ENCODE data around the gene S100A7.
"Not testable (repeated sequence)": the region's sequence is repeated elsewhere in the genome, so short reads cannot be mapped to it uniquely, and the experiment has no call there.

Gene S100A7

GRCh38 chr1:153417136-153417888 lies 43.1 kb downstream of the S100A7 start:
- Histone ChIP-seq H3K36me3 (ENCODE audit: low read depth) (no peaks in the 10 kb centered on the region), H3K4me3 (ENCODE audit: severe bottlenecking) (no peak overlapping the region), H3K27ac (ENCODE audit: poor library complexity, severe bottlenecking) (no peak overlapping the region), H3K27me3 (ENCODE audit: insufficient read depth, poor library complexity, severe bottlenecking) (no peaks in the 10 kb centered on the region), H3K4me1 (ENCODE audit: insufficient read depth, poor library complexity, severe bottlenecking) (no peaks in the 10 kb centered on the region), H3K9me3 (ENCODE audit: severe bottlenecking) (no peaks in the 10 kb centered on the region)
- DNase-seq (ENCODE audit: low spot score), result no peak
- TF ChIP-seq CTCF (IDR thresholded peaks at IDR 0.05; ENCODE audit: poor library complexity, severe bottlenecking), result no peak
- ATAC-seq (ENCODE audit: low read depth), result no peak

- Histone ChIP-seq H3K27ac (ENCODE audit: poor library complexity, severe bottlenecking) (no peak within 1 kb of the TSS), H3K4me3 (ENCODE audit: severe bottlenecking) (no peak within 1 kb of the TSS), H3K9me3 (ENCODE audit: severe bottlenecking) (no peaks in the 10 kb centered on the region), H3K36me3 (ENCODE audit: low read depth) (no peaks in the 10 kb centered on the region), H3K4me1 (ENCODE audit: insufficient read depth, poor library complexity, severe bottlenecking) (no peaks in the 10 kb centered on the region), H3K27me3 (ENCODE audit: insufficient read depth, poor library complexity, severe bottlenecking) (no peaks in the 10 kb centered on the region)
- no peak for DNase-seq (ENCODE audit: low spot score)
- ATAC-seq (ENCODE audit: low read depth), result no peak
- TF ChIP-seq CTCF (IDR thresholded peaks at IDR 0.05; ENCODE audit: poor library complexity, severe bottlenecking), result no peak
Measured at GRCh38 chr1:153415850-153416570, 44.4 kb downstream of the S100A7 start, which contains the start of gene S100A7A. Gene S100A7A (plus strand): TSS chr1:153416520. CDS start chr1:153418083, 1,563 bp downstream.

DNA sequence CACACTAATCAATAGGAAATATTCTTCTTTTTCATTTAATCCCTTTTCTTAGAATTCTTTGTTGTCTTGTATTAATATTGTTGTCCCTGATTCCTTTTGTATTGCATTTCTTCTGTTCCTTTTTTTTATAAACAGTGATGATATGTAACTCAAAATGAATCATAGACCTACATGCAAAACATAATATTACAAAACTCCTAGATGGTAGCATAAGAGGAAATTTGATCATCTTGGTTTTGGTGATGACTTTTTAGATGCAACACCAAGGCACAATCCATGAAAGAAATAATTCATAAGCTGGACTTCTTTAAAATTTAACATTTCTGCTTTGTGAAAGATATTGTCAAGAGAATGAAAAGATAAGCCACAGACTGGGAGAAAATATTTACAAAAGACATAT lies 46.5 kb downstream of the S100A7 start:
- DNase-seq (ENCODE audit: low spot score); H3K36me3 ChIP-seq (ENCODE audit: low read depth); H3K4me3 ChIP-seq (ENCODE audit: severe bottlenecking); H3K27ac ChIP-seq (ENCODE audit: poor library complexity, severe bottlenecking); H3K27me3 ChIP-seq (ENCODE audit: insufficient read depth, poor library complexity, severe bottlenecking); H3K9me3 ChIP-seq (ENCODE audit: severe bottlenecking); H3K4me1 ChIP-seq (ENCODE audit: insufficient read depth, poor library complexity, severe bottlenecking); ATAC-seq (ENCODE audit: low read depth): not testable (repeated sequence)

Data from RWPE2 (cell line).